B cell (primary cell): Measurements from ENCODE around the gene POMGNT1. TPM values are rescaled to one million over a fixed set of nuclear protein-coding genes. Genes with fewer than 3 reads are reported as not detected.

Experiments
- ATAC-seq: fragments of 200-7000 bp; cut with Tn5 transposase; one replicate; pipeline ENCODE4 v1.10.0; 2021; ENCODE audit warnings: low read depth, mild to moderate bottlenecking, moderate number of reproducible peaks, moderate library complexity
- CTCF ChIA-PET: fragments of 350-600 bp; sonication (Branson Sonifier 250); formaldehyde crosslinking; loops from one replicate; lab custom pipeline; 2021; ENCODE audit warnings: antibody characterized with exemption, inconsistent platforms; lab: Charles Lee
- POLR2A ChIA-PET: fragments of 350-600 bp; sonication (Branson Sonifier 250); formaldehyde crosslinking; loops from one replicate; lab custom pipeline; 2021; ENCODE audit warnings: antibody characterized with exemption; lab: Charles Lee
- DNase-seq: peaks from one replicate; pipeline ENCODE4 v3.0.0; 2013
- H2AFZ ChIP-seq: 2 replicates; pipeline ENCODE4 v1.6.1; 2012; ENCODE audit warnings: mild to moderate bottlenecking, low read depth, low read length; ENCODE audit not compliant: insufficient read depth, poor library complexity, severe bottlenecking
- H3K27ac ChIP-seq, 2 donors: 1 replicate in 1 of 2; 2 replicates in 1 of 2; pipeline ENCODE4 v1.5.1; 2012 to 2013; ENCODE audit warnings: low read length in 2 of 2, mild to moderate bottlenecking in 2 of 2, moderate library complexity in 1 of 2
- H3K27me3 ChIP-seq, 4 experiments: fragments of 200-600 bp in 1 of 4; sonication (generic) in 1 of 4; replicated peaks in 1 of 4; 1 replicate in 2 of 4; 2 replicates in 2 of 4; pipeline versions ENCODE4 v1.6.1 to v1.7.0; 2013 to 2016; ENCODE audit warnings: low read length in 3 of 4, mild to moderate bottlenecking in 2 of 4, mixed read lengths in 1 of 4, moderate library complexity in 1 of 4; ENCODE audit not compliant: insufficient read depth in 4 of 4, control insufficient read depth in 3 of 4; ENCODE audit errors: control extremely low read depth in 1 of 4
- H3K36me3 ChIP-seq, 2 experiments: replicated peaks in 1 of 2; 1 replicate in 1 of 2; 2 replicates in 1 of 2; pipeline versions ENCODE4 v1.6.1 to v1.7.1; 2013; ENCODE audit warnings: low read length in 1 of 2; ENCODE audit not compliant: insufficient read depth in 2 of 2, control insufficient read depth in 1 of 2; ENCODE audit errors: control extremely low read depth in 1 of 2, extremely low read depth in 1 of 2
- H3K4me1 ChIP-seq, 2 donors: fragments of 200-600 bp in 1 of 2; sonication (generic) in 1 of 2; 1 replicate in 1 of 2; 2 replicates in 1 of 2; pipeline versions ENCODE4 v1.5.1 to v1.6.1; 2013 to 2017; ENCODE audit warnings: low read length in 2 of 2; ENCODE audit not compliant: control insufficient read depth in 2 of 2, insufficient read depth in 2 of 2
- H3K4me2 ChIP-seq: replicated peaks from 2 replicates; pipeline ENCODE3; 2012; ENCODE audit warnings: mild to moderate bottlenecking, low read depth, low read length; ENCODE audit not compliant: poor library complexity, severe bottlenecking
- H3K4me3 ChIP-seq, 5 experiments: fragments of 200-600 bp in 1 of 5; sonication (generic) in 1 of 5; 1 replicate in 3 of 5; 2 replicates in 2 of 5; pipeline versions ENCODE4 v1.5.1 to v1.7.0; 2011 to 2016; ENCODE audit warnings: low read length in 4 of 5, mild to moderate bottlenecking in 4 of 5, low read depth in 2 of 5, control low read depth in 1 of 5, moderate library complexity in 1 of 5; ENCODE audit not compliant: insufficient read depth in 1 of 5; ENCODE audit errors: control extremely low read depth in 1 of 5, extremely low read depth in 1 of 5
- H3K79me2 ChIP-seq: fragments of 200-600 bp; sonication (generic); one replicate; pipeline ENCODE4 v1.6.0; 2016; ENCODE audit warnings: low read length; ENCODE audit not compliant: control insufficient read depth, insufficient read depth
- H3K9ac ChIP-seq: fragments of 200-600 bp; sonication (generic); 2 replicates; pipeline ENCODE4 v1.6.1; 2017; ENCODE audit warnings: mild to moderate bottlenecking, low read length, moderate library complexity
- H3K9me3 ChIP-seq, 3 donors: one replicate each; pipeline versions ENCODE4 v1.6.1 to v1.7.1; 2013; ENCODE audit warnings: low read length in 2 of 3; ENCODE audit not compliant: control insufficient read depth in 2 of 3, insufficient read depth in 1 of 3; ENCODE audit errors: control extremely low read depth in 1 of 3
- H4K20me1 ChIP-seq: 2 replicates; pipeline ENCODE4 v1.6.0; 2012; ENCODE audit warnings: mild to moderate bottlenecking, low read length; ENCODE audit not compliant: insufficient read depth, control insufficient read depth, poor library complexity, severe bottlenecking
- H3K27ac Mint-ChIP-seq: one replicate; pipeline ENCODE4 v1.8.0; 2021; ENCODE audit warnings: mixed read lengths
- H3K27me3 Mint-ChIP-seq: one replicate; pipeline ENCODE4 v1.8.0; 2021; ENCODE audit warnings: mixed read lengths
- H3K4me1 Mint-ChIP-seq: one replicate; pipeline ENCODE4 v1.8.0; 2021; ENCODE audit warnings: mixed read lengths
- H3K4me3 Mint-ChIP-seq: one replicate; pipeline ENCODE4 v1.8.0; 2021; ENCODE audit warnings: mixed read lengths
- H3K9me3 Mint-ChIP-seq: one replicate; pipeline ENCODE4 v1.8.0; 2022; ENCODE audit warnings: mixed read lengths; ENCODE audit not compliant: insufficient read depth
- EZH2 ChIP-seq: IDR thresholded peaks from 2 replicates; pipeline ENCODE4 v1.6.1; 2012; ENCODE audit warnings: borderline replicate concordance, low read depth, mild to moderate bottlenecking, moderate library complexity, low read length; ENCODE audit not compliant: insufficient read depth, poor library complexity, severe bottlenecking
- WGBS: methylation state at CpG from one replicate; pipeline ENCODE4 v1.1.5; 2013; ENCODE audit warnings: missing lambda C conversion rate; ENCODE audit not compliant: insufficient coverage; 5-methylcytosine and 5-hydroxymethylcytosine counted together
- intact Hi-C: fragments of 100-400 bp; cut with micrococcal nuclease; formaldehyde crosslinking; loops from one replicate; pipeline ENCODE4 v1.10.0; 2022
- polyA plus RNA-seq: library from polyadenylated mRNA; depleted of rRNA; stranded (reverse); fragments of >200 nt; gene quantifications from 2 replicates; pipeline ENCODE4 v1.2.3, GENCODE V29; 2012
- total RNA-seq, 2 donors: library from RNA; stranded (reverse); fragments of 120-200 nt in 1 of 2; gene quantifications; 1 replicate in 1 of 2; 2 replicates in 1 of 2; pipeline versions ENCODE4 v1.2.3 to v1.2.4, GENCODE V29; 2013 to 2022
- TF ChIP-seq, protein P1 (sequence below): fragments of 200-600 bp; IDR thresholded peaks from one replicate; pipeline ENCODE4 v1.8.0; 2022; ENCODE audit warnings: antibody characterized with exemption, mild to moderate bottlenecking

Gene POMGNT1
- total and polyA plus RNA-seq, 2 donors (not counting 1 experiment from before 2014, with no cell fraction given), result 32.6 to 51.0 TPM

GRCh38 chr1:46166521-46167462 lies 31.4 kb downstream of the POMGNT1 start:
- intact Hi-C loops, result no loop called here
- peak overlapping the region; percentile 81 for H3K9ac ChIP-seq
- peak overlapping the region; percentile 1 to 46 for H3K27ac ChIP-seq

More at GRCh38 chr1:46166521-46167462, 31.4 kb downstream of the POMGNT1 start:
- Histone ChIP-seq H3K4me3 (peak overlapping the region; percentile 50 to 86 (median 65)), H3K9me3 (no peaks in the 10 kb centered on the region), H3K4me1 (peaks cover 18 to 25% of the 10 kb centered on the region in 2 donors), H4K20me1 (no peaks in the 10 kb centered on the region), H3K36me3 (no peaks in the 10 kb centered on the region), H2AFZ (peak overlapping the region; percentile 97), H3K79me2 (no peaks in the 10 kb centered on the region), H3K27me3 (peaks cover 0 to 17% (median 0%) of the 10 kb centered on the region in 4 experiments), H3K4me2 (peak overlapping the region; percentile 98)
- 3% methylated on average over 47 of the region's 47 CpGs for WGBS
- ChIA-PET POLR2A (interaction anchor here (1.0 to 1.1 kb wide), 2 partner anchors 34 to 481 kb away, joined by 3 to 4 read pairs; partner anchors contain the start of gene PIK3R3), CTCF (interaction anchor here (0.8 to 1.9 kb wide), 9 partner anchors 10 to 131 kb away, joined by 3 to 10 read pairs (median 3); no protein-coding TSS in a partner anchor)
- Mint-ChIP-seq H3K4me3 (peak overlapping the region; percentile 90), H3K27me3 (peaks cover 21% of the 10 kb centered on the region), H3K27ac (peak overlapping the region; percentile 57), H3K4me1 (peaks cover 27% of the 10 kb centered on the region), H3K9me3 (no peaks in the 10 kb centered on the region)
- TF ChIP-seq, protein P1, sequence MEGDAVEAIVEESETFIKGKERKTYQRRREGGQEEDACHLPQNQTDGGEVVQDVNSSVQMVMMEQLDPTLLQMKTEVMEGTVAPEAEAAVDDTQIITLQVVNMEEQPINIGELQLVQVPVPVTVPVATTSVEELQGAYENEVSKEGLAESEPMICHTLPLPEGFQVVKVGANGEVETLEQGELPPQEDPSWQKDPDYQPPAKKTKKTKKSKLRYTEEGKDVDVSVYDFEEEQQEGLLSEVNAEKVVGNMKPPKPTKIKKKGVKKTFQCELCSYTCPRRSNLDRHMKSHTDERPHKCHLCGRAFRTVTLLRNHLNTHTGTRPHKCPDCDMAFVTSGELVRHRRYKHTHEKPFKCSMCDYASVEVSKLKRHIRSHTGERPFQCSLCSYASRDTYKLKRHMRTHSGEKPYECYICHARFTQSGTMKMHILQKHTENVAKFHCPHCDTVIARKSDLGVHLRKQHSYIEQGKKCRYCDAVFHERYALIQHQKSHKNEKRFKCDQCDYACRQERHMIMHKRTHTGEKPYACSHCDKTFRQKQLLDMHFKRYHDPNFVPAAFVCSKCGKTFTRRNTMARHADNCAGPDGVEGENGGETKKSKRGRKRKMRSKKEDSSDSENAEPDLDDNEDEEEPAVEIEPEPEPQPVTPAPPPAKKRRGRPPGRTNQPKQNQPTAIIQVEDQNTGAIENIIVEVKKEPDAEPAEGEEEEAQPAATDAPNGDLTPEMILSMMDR, result no peak
- TF ChIP-seq EZH2, result no peak
- peak; percentile 58 for DNase-seq
- ATAC-seq, result peak; percentile 47
